A673 (cell line): ENCODE results near the gene ADRA2A.

Experiments
- CTCF ChIP-seq: fragments of 300-800, 200-600 bp; sonication (generic); conservative IDR thresholded peaks from 2 replicates; pipeline ENCODE4 v1.5.1; 2017; ENCODE audit warnings: low read depth, mild to moderate bottlenecking, antibody characterized with exemption, low read length, moderate library complexity, mixed read lengths
- EZH2 ChIP-seq: fragments of 200-600 bp; sonication (generic); IDR thresholded peaks from 2 replicates; pipeline ENCODE4 v1.6.1; 2017; ENCODE audit warnings: borderline replicate concordance, low read depth, mild to moderate bottlenecking, mixed read lengths, antibody characterized with exemption, low read length; ENCODE audit not compliant: poor library complexity, severe bottlenecking

GRCh38 chr10:111039522-111039921 is 37.3 kb upstream of the ADRA2A start:
- TF ChIP-seq CTCF (no peak), EZH2 (no peak)
